ENCODE data around the gene IL22. TPM values are rescaled to one million over a fixed set of nuclear protein-coding genes. Genes with fewer than 3 reads are reported as not detected.

IL22 gene
- total RNA-seq, 1 experiment from 2014 or later: not detected

DNA sequence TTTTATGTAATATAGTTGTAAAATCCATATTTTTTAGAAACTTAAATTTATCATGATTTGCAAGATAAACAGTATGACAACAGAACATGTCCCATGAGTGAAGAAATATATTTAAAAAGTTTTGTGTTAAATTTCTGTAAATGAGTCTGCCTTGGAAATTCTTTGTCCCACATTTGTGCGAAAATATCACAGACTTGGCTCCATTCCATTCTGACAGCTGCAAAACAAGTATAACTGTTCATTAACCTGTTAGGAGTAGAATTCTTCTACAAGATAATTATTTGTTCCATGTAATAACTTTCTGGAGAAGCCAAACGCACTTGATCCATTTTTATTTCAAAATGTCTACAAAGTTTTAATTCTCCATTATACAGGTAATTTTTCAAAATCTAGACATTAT is 40.8 kb upstream of the IL22 start:
- Mint-ChIP-seq H3K36me3 (ENCODE audit: insufficient read depth in 1 of 3, low read depth in 3 of 3) (peaks cover 0 to 8% (median 0%) of the 10 kb centered on the region in 3 experiments; a peak in 2 of 7 replicates), H3K4me3 (no peak overlapping the region), H3K27me3 (ENCODE audit: low read depth) (no peaks in the 10 kb centered on the region), H3K27ac (no peak overlapping the region), H3K9me3 (no peaks in the 10 kb centered on the region), H3K4me1 (peaks cover 0 to 2% of the 10 kb centered on the region in 2 experiments; a peak in 1 of 4 replicates)
- Histone ChIP-seq H3K9me3 (ENCODE audit: control insufficient read depth, low read depth, low read length) (no peaks in the 10 kb centered on the region), H3K79me1 (ENCODE audit: insufficient read depth, low read depth, low read length, poor library complexity, severe bottlenecking) (no peaks in the 10 kb centered on the region), H2BK12ac (ENCODE audit: insufficient read length, low read depth, low read length) (no peak overlapping the region), H3K27me3 (ENCODE audit: insufficient read depth, low read length) (no peaks in the 10 kb centered on the region), H3T11ph (ENCODE audit: low read length) (no peak overlapping the region), H2BK5ac (ENCODE audit: insufficient read length, low read length) (no peak overlapping the region), H3K18ac (ENCODE audit: insufficient read length, low read depth, low read length) (no peak overlapping the region), H2AFZ (ENCODE audit: low read length) (no peak overlapping the region), H3K23me2 (ENCODE audit: insufficient read length, low read depth, low read length, poor library complexity, severe bottlenecking) (no peaks in the 10 kb centered on the region), H4K20me1 (ENCODE audit: control insufficient read depth, insufficient read depth, insufficient read length) (no peaks in the 10 kb centered on the region), H4K91ac (ENCODE audit: insufficient read length, low read depth, low read length) (no peak overlapping the region), H3K4me2 (ENCODE audit: insufficient read depth, insufficient read length, low read length) (no peak overlapping the region), H3K79me2 (ENCODE audit: insufficient read depth, low read length) (no peaks in the 10 kb centered on the region), H2BK20ac (ENCODE audit: low read depth, low read length, poor library complexity, severe bottlenecking) (no peak overlapping the region), H3K27ac (ENCODE audit: insufficient read length, low read depth, low read length) (no peak overlapping the region), H3K9ac (ENCODE audit: extremely low read depth, insufficient read length, low read length) (no peak overlapping the region), H2AK5ac (ENCODE audit: insufficient read length, low read length) (no peak overlapping the region), H3K14ac (ENCODE audit: insufficient read depth, low read length) (no peak overlapping the region), H3K23ac (ENCODE audit: insufficient read length, low read depth, low read length) (no peak overlapping the region), H4K8ac (replicated peaks; ENCODE audit: insufficient read length, low read depth, low read length) (no peak overlapping the region), H3K4ac (ENCODE audit: low read depth, low read length) (no peak overlapping the region), H3K4me1 (ENCODE audit: insufficient read depth, low read length) (no peaks in the 10 kb centered on the region; the same call in 1 of the 2 replicates), H2BK120ac (ENCODE audit: low read depth, low read length, poor library complexity, severe bottlenecking) (no peak overlapping the region), H4K5ac (ENCODE audit: insufficient read length, low read depth, low read length) (no peak overlapping the region), H2BK15ac (ENCODE audit: low read depth, low read length) (no peak overlapping the region), H3K56ac (ENCODE audit: insufficient read length, low read depth, low read length) (no peak overlapping the region)
- TF ChIP-seq CTCF (conservative IDR thresholded peaks at IDR 0.05): no peak
- no peak for DNase-seq
- no CpG with 5 or more reads among the region's 2 CpGs for WGBS (ENCODE audit: extremely low coverage, insufficient read length, low lambda C conversion rate)
